GM23248 (cell line): ENCODE measurements around the gene PTTG2. TPM values are rescaled to one million over a fixed set of nuclear protein-coding genes. Genes with fewer than 3 reads are reported as not detected.

Source experiments
- DNase-seq: peaks from one replicate; pipeline ENCODE4 v3.0.0-alpha.2; 2015
- H2AFZ ChIP-seq: fragments of 200-600 bp; sonication (generic); 2 replicates; pipeline ENCODE4 v1.6.1; 2016; ENCODE audit warnings: antibody characterized with exemption
- H3F3A ChIP-seq: fragments of 200-600 bp; sonication (generic); 2 replicates; pipeline ENCODE4 v1.6.1; 2016; ENCODE audit warnings: mild to moderate bottlenecking, antibody characterized with exemption, mixed run types; ENCODE audit not compliant: insufficient read depth
- H3K27ac ChIP-seq: fragments of 200-600 bp; sonication (generic); 2 replicates; pipeline ENCODE4 v1.5.1; 2016; ENCODE audit warnings: mild to moderate bottlenecking
- H3K27me3 ChIP-seq: fragments of 200-600 bp; sonication (generic); replicated peaks from 2 replicates; pipeline ENCODE4 v1.6.1; 2016; ENCODE audit warnings: mild to moderate bottlenecking; ENCODE audit not compliant: insufficient read depth
- H3K36me3 ChIP-seq: fragments of 200-600 bp; sonication (generic); 2 replicates; pipeline ENCODE4 v1.6.1; 2016; ENCODE audit warnings: low read depth, mild to moderate bottlenecking
- H3K4me1 ChIP-seq: fragments of 200-600 bp; sonication (generic); 2 replicates; pipeline ENCODE4 v1.6.1; 2016; ENCODE audit warnings: mild to moderate bottlenecking; ENCODE audit not compliant: insufficient read depth
- H3K4me2 ChIP-seq: fragments of 200-600 bp; sonication (generic); one replicate; pipeline ENCODE4 v1.6.1; 2016; ENCODE audit warnings: mild to moderate bottlenecking; ENCODE audit not compliant: unreplicated experiment
- H3K4me3 ChIP-seq: fragments of 200-600 bp; sonication (generic); 2 replicates; pipeline ENCODE4 v1.5.1; 2016; ENCODE audit warnings: mild to moderate bottlenecking
- H3K79me2 ChIP-seq: fragments of 200-600 bp; sonication (generic); 2 replicates; pipeline ENCODE4 v1.6.1; 2016; ENCODE audit warnings: mild to moderate bottlenecking; ENCODE audit not compliant: insufficient read depth
- H3K9ac ChIP-seq: fragments of 200-600 bp; sonication (generic); 2 replicates; pipeline ENCODE4 v1.6.1; 2016; ENCODE audit warnings: mild to moderate bottlenecking
- H3K9me2 ChIP-seq: fragments of 200-600 bp; sonication (generic); 2 replicates; pipeline ENCODE4 v1.6.1; 2016; ENCODE audit warnings: mixed run types, mild to moderate bottlenecking, moderate library complexity; ENCODE audit not compliant: insufficient read depth
- H3K9me3 ChIP-seq: fragments of 200-600 bp; sonication (generic); one replicate; pipeline ENCODE4 v1.6.1; 2017; ENCODE audit warnings: low read depth
- H4K20me1 ChIP-seq: fragments of 200-600 bp; sonication (generic); 2 replicates; pipeline ENCODE4 v1.6.0; 2016; ENCODE audit not compliant: insufficient read depth
- EZH2 ChIP-seq: fragments of 200-600 bp; sonication (generic); IDR thresholded peaks from 2 replicates; pipeline ENCODE4 v1.6.1; 2018; ENCODE audit warnings: antibody characterized with exemption, mild to moderate bottlenecking; ENCODE audit not compliant: insufficient read depth, poor library complexity, severe bottlenecking
- EZH2phosphoT487 ChIP-seq: fragments of 200-600 bp; sonication (generic); IDR thresholded peaks from 2 replicates; pipeline ENCODE4 v1.6.1; 2018; ENCODE audit warnings: antibody characterized with exemption, moderate library complexity, mild to moderate bottlenecking, low read depth; ENCODE audit not compliant: insufficient read depth
- WGBS, 2 experiments: methylation state at CpG; one replicate each; pipeline ENCODE4 v1.1.6; 2015 to 2017; ENCODE audit warnings: low lambda C conversion rate in 2 of 2, low coverage in 1 of 2; ENCODE audit errors: missing lambda C conversion rate in 2 of 2; 5-methylcytosine and 5-hydroxymethylcytosine counted together
- in situ Hi-C: fragments of 300-500 bp; cut with MboI; formaldehyde crosslinking; loops from 2 replicates; pipeline ENCODE4 v1.15.0; 2020
- polyA plus RNA-seq: library from polyadenylated mRNA; unstranded; fragments of >200 nt; fragmentation: Nextera tagmentation; extraction: Ambion mirVana; gene quantifications from 2 replicates; pipeline ENCODE4 v1.2.1, GENCODE V29; 2016
- total RNA-seq: library from RNA; depleted of rRNA; stranded (reverse); fragments of >200 nt; shearing (Covaris generic); gene quantifications from 2 replicates; pipeline ENCODE4 v1.2.3, GENCODE V29; 2014

PTTG2 gene
- total and polyA plus RNA-seq, 2 experiments from 2014 or later, result not detected

DNA sequence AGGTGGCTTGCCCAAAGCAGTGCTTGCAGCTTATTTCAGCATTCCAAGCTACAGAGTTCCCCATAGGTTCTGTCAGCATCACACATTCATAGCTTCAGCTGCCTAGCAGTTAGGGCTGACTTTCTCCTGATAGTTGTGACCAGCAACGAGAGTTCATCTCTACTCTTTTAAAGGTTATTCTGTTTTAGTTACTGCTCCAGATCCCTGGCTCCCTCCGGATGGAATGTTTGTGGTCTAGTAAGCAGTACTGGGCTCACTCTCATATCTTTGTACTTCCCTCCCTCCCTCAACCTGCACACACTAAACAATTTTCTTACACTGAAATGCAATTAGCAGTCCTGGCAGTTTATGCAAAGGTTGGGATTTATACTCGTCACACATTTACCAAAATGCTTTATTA is 43.9 kb downstream of the PTTG2 start:
- H3K27ac ChIP-seq, result no peak overlapping the region
- no peaks in the 10 kb centered on the region for H3K27me3 ChIP-seq
- TF ChIP-seq EZH2phosphoT487 (no peak), EZH2 (no peak)
- H3K79me2 ChIP-seq, result no peaks in the 10 kb centered on the region
- no peak overlapping the region for H2AFZ ChIP-seq
- 82 to 83% methylated on average over 3 of the region's 3 CpGs for WGBS, 2 experiments
- H3K9me3 ChIP-seq, result no peaks in the 10 kb centered on the region
- in situ Hi-C loops, result no loop called here
- no peak overlapping the region for H3K4me3 ChIP-seq
- no peaks in the 10 kb centered on the region for H3K9me2 ChIP-seq
- H3K4me1 ChIP-seq, result no peaks in the 10 kb centered on the region
- H3K9ac ChIP-seq, result no peak overlapping the region
- H3K36me3 ChIP-seq, result no peaks in the 10 kb centered on the region
- no peaks in the 10 kb centered on the region; the same call in 1 of the 2 replicates for H4K20me1 ChIP-seq
- no peaks in the 10 kb centered on the region for H3F3A ChIP-seq
- no peak overlapping the region for H3K4me2 ChIP-seq
- DNase-seq, result no peak

- Histone ChIP-seq H3K79me2 (no peaks in the 10 kb centered on the region), H3K27ac (no peak overlapping the region), H3K36me3 (no peaks in the 10 kb centered on the region), H3K27me3 (no peaks in the 10 kb centered on the region), H3K9me2 (no peaks in the 10 kb centered on the region), H3K4me3 (no peak overlapping the region), H3F3A (no peaks in the 10 kb centered on the region), H3K9me3 (no peaks in the 10 kb centered on the region), H2AFZ (no peak overlapping the region), H3K4me1 (no peaks in the 10 kb centered on the region), H3K4me2 (no peak overlapping the region), H3K9ac (no peak overlapping the region), H4K20me1 (no peaks in the 10 kb centered on the region; the same call in 1 of the 2 replicates)
- 79 to 86% methylated on average over 6 of the region's 6 CpGs for WGBS, 2 experiments
- no peak for DNase-seq
- TF ChIP-seq EZH2phosphoT487 (no peak), EZH2 (no peak)
- in situ Hi-C loops, result no loop called here
Measured at GRCh38 chr4:38004887-38005286, 44.7 kb downstream of the PTTG2 start.

GRCh38 chr4:38005637-38006036 is 45.4 kb downstream of the PTTG2 start:
- Histone ChIP-seq H3K79me2 (no peaks in the 10 kb centered on the region), H3K9ac (no peak overlapping the region), H3K27ac (no peak overlapping the region), H2AFZ (no peak overlapping the region), H3K4me3 (no peak overlapping the region), H3K4me2 (no peak overlapping the region), H3K4me1 (no peaks in the 10 kb centered on the region), H3K27me3 (no peaks in the 10 kb centered on the region), H3F3A (no peaks in the 10 kb centered on the region), H3K9me2 (no peaks in the 10 kb centered on the region), H3K9me3 (no peaks in the 10 kb centered on the region), H3K36me3 (no peaks in the 10 kb centered on the region), H4K20me1 (no peaks in the 10 kb centered on the region; the same call in 1 of the 2 replicates)
- TF ChIP-seq EZH2phosphoT487 (no peak), EZH2 (no peak)
- WGBS, 2 experiments, result 90 to 99% methylated on average over 3 of the region's 3 CpGs
- in situ Hi-C loops, result no loop called here
- DNase-seq, result no peak

DNA sequence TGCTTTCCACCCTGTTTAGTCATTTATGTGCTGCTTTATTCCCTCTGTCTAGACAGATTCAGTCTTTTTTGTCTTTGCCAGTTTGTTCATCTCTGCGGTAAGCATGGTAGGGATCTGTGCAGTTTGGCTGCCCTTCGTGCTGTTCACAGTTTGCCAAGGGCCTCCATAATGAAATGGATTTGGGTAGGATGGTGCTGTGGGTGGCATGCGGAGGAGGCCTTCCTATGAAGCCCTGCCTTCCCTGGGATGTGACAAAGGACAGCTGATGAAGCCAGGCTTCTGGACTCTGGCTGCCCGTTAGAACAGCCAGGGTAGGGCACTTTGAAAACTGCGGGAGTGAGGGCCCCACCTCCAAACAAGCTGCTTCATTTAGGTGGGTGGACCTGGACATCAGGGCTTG is 47.4 kb downstream of the PTTG2 start:
- 70 to 78% methylated on average over 5 of the region's 5 CpGs for WGBS, 2 experiments
- TF ChIP-seq EZH2 (no peak), EZH2phosphoT487 (no peak)
- H3K9ac ChIP-seq, result no peak overlapping the region
- H3K27ac ChIP-seq, result no peak overlapping the region
- no peak overlapping the region for H3K4me3 ChIP-seq
- H3K4me2 ChIP-seq, result no peak overlapping the region
- in situ Hi-C loops, result no loop called here
- H2AFZ ChIP-seq, result no peak overlapping the region
- H4K20me1 ChIP-seq, result no peaks in the 10 kb centered on the region; the same call in 1 of the 2 replicates
- DNase-seq, result no peak
- no peaks in the 10 kb centered on the region for H3F3A ChIP-seq
- no peaks in the 10 kb centered on the region for H3K36me3 ChIP-seq
- no peaks in the 10 kb centered on the region for H3K27me3 ChIP-seq
- H3K9me3 ChIP-seq, result no peaks in the 10 kb centered on the region
- H3K4me1 ChIP-seq, result no peaks in the 10 kb centered on the region
- no peaks in the 10 kb centered on the region for H3K9me2 ChIP-seq
- no peaks in the 10 kb centered on the region for H3K79me2 ChIP-seq

DNA sequence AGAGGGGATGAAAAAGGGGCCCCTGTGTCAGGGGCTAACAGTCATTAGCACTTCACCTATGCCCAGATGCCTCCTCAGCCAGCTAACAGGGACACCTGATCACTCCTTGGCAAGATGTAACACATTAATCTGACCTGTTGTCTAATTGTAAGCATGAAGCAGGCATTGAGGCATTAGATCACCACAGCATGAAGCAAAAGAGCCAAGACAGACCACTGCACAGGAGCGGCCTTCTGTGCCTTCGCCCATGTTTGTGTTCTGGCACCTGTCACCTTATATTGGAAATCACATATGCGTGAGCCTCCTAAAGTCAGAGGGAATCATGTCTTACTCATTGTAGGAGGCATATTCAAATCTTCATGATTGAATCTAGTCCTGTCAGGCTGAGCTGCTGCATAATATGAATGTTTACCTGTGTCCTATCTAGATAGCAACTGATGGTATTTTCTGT is 48.4 kb downstream of the PTTG2 start:
- H3K27me3 ChIP-seq, result no peaks in the 10 kb centered on the region
- no peaks in the 10 kb centered on the region for H3F3A ChIP-seq
- H4K20me1 ChIP-seq, result no peaks in the 10 kb centered on the region; the same call in 1 of the 2 replicates
- H3K27ac ChIP-seq, result no peak overlapping the region
- no peak for DNase-seq
- H3K9me3 ChIP-seq, result no peaks in the 10 kb centered on the region
- no peak overlapping the region for H3K4me2 ChIP-seq
- TF ChIP-seq EZH2, result no peak
- TF ChIP-seq EZH2phosphoT487, result no peak
- no peaks in the 10 kb centered on the region for H3K9me2 ChIP-seq
- no peak overlapping the region for H3K4me3 ChIP-seq
- WGBS, 2 experiments, result 91 to 98% methylated on average over 3 of the region's 3 CpGs
- H3K36me3 ChIP-seq, result no peaks in the 10 kb centered on the region
- in situ Hi-C loops, result no loop called here
- 0 out of 2 replicates have a peak, but pooled peaks cover 2% of the 10 kb centered on the region for H3K4me1 ChIP-seq
- no peak overlapping the region for H2AFZ ChIP-seq
- H3K9ac ChIP-seq, result no peak overlapping the region
- H3K79me2 ChIP-seq, result no peaks in the 10 kb centered on the region
